SK-N-SH (cell line): ENCODE measurements around the gene HUS1.
A peak's percentile ranks its signal among the peaks of the same experiment; 100 is the strongest.

Experiments used
- EP300 ChIP-seq, 2 experiments: IDR thresholded peaks; 2 replicates each; pipeline versions ENCODE4 v1.4.0 to v1.6.1; 2012; ENCODE audit warnings: borderline replicate concordance in 1 of 2, low read depth in 1 of 2, low read length in 1 of 2
- EZH2phosphoT487 ChIP-seq: fragments of 200-600 bp; sonication (generic); IDR thresholded peaks from 2 replicates; pipeline ENCODE4 v1.6.1; 2017; ENCODE audit warnings: low read depth, mixed run types, mild to moderate bottlenecking, antibody characterized with exemption, moderate library complexity, borderline replicate concordance
- FOXJ3 ChIP-seq: sonication (generic); formaldehyde crosslinking; IDR thresholded peaks from 2 replicates; pipeline ENCODE4 v1.5.1; 2020; ENCODE audit warnings: mild to moderate bottlenecking, missing genetic modification reagents
- SMC3 ChIP-seq: IDR thresholded peaks from 2 replicates; pipeline ENCODE4 v1.6.1; 2012; ENCODE audit warnings: low read depth, low read length, improper control_type of control experiment
- TF ChIP-seq, protein P1 (sequence below): fragments of 200-600 bp; sonication (generic); IDR thresholded peaks from 2 replicates; pipeline ENCODE4 v1.6.1; 2017; ENCODE audit warnings: antibody characterized with exemption, mild to moderate bottlenecking, moderate library complexity

- TF ChIP-seq EP300 (IDR thresholded peaks at IDR 0.05; ENCODE audit: borderline replicate concordance in 1 of 2, low read depth in 1 of 2, low read length in 1 of 2) (no peak), SMC3 (peak; percentile 90), EZH2phosphoT487 (no peak), FOXJ3 (no peak)
- TF ChIP-seq, protein P1, sequence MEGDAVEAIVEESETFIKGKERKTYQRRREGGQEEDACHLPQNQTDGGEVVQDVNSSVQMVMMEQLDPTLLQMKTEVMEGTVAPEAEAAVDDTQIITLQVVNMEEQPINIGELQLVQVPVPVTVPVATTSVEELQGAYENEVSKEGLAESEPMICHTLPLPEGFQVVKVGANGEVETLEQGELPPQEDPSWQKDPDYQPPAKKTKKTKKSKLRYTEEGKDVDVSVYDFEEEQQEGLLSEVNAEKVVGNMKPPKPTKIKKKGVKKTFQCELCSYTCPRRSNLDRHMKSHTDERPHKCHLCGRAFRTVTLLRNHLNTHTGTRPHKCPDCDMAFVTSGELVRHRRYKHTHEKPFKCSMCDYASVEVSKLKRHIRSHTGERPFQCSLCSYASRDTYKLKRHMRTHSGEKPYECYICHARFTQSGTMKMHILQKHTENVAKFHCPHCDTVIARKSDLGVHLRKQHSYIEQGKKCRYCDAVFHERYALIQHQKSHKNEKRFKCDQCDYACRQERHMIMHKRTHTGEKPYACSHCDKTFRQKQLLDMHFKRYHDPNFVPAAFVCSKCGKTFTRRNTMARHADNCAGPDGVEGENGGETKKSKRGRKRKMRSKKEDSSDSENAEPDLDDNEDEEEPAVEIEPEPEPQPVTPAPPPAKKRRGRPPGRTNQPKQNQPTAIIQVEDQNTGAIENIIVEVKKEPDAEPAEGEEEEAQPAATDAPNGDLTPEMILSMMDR: peak; percentile 99
Measured at GRCh38 chr7:47945261-47946015, 34.0 kb downstream of the HUS1 start.
